ENCODE results near the gene EDN2.

Gene EDN2

DNA sequence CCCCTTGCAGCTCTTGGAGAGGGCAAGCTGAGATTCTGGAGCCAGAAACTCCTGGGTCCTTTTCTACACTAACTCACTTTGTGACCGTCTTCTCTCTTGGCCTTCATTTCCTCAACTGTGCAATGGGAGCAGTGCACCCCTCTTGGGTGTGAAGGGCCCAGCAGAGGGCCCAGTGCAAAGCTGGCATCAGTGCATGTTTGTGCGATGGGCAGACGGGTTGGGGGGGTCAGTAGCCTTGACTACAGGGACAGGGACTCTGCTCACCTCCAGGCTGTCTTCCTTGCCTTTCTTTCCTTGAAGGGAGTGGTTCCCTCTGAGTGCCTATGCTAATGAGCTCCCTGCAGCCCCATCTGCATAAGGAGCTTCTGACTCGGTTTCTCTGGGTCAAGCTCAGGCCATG, 51.0 kb downstream of the EDN2 start:
- TF ChIP-seq, protein P1, sequence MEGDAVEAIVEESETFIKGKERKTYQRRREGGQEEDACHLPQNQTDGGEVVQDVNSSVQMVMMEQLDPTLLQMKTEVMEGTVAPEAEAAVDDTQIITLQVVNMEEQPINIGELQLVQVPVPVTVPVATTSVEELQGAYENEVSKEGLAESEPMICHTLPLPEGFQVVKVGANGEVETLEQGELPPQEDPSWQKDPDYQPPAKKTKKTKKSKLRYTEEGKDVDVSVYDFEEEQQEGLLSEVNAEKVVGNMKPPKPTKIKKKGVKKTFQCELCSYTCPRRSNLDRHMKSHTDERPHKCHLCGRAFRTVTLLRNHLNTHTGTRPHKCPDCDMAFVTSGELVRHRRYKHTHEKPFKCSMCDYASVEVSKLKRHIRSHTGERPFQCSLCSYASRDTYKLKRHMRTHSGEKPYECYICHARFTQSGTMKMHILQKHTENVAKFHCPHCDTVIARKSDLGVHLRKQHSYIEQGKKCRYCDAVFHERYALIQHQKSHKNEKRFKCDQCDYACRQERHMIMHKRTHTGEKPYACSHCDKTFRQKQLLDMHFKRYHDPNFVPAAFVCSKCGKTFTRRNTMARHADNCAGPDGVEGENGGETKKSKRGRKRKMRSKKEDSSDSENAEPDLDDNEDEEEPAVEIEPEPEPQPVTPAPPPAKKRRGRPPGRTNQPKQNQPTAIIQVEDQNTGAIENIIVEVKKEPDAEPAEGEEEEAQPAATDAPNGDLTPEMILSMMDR (conservative IDR thresholded peaks at IDR 0.05), result no peak
- peak overlapping the region; percentile 62 for H3K27ac ChIP-seq

DNA sequence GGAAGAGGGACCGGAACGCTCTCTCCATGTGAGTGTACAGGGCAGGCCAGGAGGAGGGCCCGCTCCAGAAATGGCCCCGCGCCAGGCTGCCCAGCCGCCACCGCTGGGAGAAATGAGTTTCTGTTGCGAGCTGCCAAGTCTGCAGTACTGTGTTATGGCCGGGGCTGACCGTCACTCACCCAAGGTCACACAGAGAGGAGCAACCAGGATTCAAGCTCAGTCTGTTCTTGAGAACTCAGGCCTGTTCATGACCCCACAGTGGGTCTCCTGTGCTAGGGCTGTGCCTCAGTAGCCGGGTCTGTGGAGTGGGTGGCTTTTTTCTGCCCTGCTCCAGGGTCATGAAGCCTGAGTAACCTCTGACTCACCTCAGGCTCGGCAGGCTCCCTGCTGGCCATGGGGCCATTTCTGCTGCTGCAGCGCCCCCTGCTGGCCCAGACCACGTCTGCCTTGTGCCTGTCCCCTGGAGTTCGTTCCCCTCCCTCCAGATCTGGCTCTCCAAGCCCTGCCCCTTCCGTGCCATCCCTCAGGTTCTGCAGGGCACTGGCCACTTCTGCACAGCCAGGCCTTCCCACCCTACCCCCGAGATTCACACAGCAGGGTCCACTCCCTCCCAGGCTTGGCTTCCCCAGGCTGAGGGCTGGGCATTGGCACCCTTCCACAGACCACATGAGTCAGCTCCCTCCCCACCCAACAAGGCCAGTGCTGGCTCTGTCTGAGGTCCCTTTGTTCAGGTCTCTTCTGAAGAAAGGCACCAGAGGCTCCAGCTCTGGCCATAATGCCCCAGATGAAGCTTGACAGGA, 51.8 kb downstream of the EDN2 start:
- TF ChIP-seq, protein P1 (conservative IDR thresholded peaks at IDR 0.05), result peak; percentile 77
- peak overlapping the region; percentile 62 for H3K27ac ChIP-seq

DNA sequence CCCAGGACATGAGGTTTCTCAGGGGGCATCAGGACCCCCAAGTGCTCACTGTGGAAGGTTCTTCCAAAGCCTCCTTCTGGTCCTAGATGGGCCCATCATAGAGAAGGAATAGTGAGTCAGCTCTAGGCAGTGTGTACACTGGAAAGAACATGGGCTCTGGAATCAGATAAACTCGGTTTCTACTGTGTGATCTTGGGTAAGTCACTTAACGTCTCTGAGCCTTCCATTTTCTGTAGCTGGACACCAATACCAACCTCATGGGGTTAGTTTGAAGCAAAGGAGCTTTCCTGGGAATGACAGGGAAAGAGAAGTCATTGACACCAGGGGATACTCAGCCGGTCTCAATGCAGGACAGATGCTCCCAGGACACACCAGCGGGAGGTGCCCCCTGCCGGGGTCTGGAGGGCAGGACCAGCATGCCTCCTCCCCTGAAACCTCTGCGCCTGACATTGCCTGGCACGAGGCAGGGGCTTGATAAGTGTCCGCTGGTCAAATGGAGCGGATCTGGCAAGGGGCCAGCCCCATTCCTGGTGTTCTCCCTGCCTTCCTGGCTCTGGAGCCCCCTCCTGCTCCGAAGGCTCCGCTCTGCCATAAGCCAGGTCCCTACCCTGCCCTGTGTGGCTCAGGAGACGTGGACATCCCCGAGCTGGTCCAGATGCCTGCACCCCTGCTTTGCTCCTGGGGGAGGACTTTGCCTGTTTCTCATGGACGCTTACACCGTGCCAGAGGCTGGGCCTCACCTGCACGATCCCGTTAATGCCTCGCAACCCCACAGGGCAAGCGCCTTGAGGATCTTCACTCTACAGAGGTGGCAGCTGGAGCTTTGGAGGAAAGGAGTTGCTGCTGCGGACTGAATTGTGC, 52.8 kb downstream of the EDN2 start:
- TF ChIP-seq, protein P1 (conservative IDR thresholded peaks at IDR 0.05), result no peak
- H3K27ac ChIP-seq, result peak overlapping the region; percentile 62

DNA sequence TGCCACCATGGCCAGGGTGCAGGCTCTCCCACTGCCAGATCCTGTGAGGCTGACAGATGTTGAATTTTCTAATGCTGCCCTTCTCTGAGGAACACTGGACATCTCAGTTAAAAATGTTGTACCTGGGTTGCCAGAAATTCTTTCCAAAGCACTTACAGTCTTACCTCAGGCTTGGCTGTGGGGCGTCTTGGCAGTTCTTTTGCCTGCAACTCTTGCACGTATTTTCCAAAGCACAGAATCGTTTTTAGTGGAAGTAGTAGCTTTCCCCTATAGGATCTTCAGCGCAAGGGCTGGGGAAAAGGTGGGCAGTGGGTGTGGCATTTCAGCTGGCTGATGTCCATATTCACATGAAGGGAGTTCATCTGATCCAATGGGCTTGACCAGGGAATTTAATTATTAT, 53.9 kb downstream of the EDN2 start:
- TF ChIP-seq, protein P1 (conservative IDR thresholded peaks at IDR 0.05), result no peak
- H3K27ac ChIP-seq, result no peak overlapping the region

DNA sequence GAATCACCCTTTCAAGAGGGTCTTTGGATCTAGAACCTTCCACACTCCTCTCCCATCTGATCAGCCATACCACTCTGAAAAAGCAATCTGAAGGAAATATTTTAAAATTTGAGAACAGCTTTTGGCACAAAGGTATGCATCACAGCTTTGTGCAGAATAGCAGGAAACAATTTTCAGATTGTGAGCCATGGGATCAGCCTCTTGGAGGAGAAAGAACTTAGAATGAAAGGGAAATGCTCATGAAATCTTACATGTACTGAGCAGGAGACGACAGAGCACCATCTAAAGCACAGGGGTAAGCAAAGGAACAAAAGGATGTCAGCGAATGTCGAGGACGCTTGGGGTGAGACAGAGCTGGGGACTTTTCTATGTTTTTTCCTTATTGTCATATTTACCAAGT, 54.4 kb downstream of the EDN2 start:
- TF ChIP-seq, protein P1 (conservative IDR thresholded peaks at IDR 0.05), result no peak
- H3K27ac ChIP-seq, result no peak overlapping the region

DNA sequence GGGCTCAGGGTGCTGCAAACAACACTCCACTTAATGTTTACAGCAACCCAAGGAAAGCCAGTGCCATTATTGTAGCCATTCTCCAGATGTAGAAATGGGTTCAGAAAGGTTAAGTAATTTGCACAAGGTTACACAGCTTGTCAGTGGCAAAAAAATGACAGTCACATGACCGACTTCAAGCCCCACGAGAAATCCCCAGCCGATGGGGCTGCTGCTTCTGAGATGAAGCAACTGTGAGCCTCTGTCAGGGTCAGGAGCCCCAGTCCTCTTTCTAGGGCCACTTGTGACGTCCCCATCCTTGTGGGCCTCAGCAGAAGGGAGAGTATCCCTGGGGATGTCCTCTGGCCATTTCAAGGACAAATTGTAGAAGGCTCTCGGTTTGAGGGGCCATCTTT, 54.8 kb downstream of the EDN2 start:
- TF ChIP-seq, protein P1 (conservative IDR thresholded peaks at IDR 0.05), result no peak
- no peak overlapping the region for H3K27ac ChIP-seq

All from VCaP (cell line).